ENCODE measurements around the gene INPP5J.

GRCh38 chr22:31176923-31177322, 54.2 kb downstream of the INPP5J start:
- no peak for TF ChIP-seq GATA2 (IDR thresholded peaks at IDR 0.05; ENCODE audit: low read depth, low read length)
- no peak for TF ChIP-seq GATA3 (IDR thresholded peaks at IDR 0.05; ENCODE audit: low read depth, low read length)

Data from SH-SY5Y (cell line).